ENCODE data around the gene SEMA3E. TPM values are rescaled to one million over a fixed set of nuclear protein-coding genes. Genes with fewer than 3 reads are reported as not detected.

Gene SEMA3E
- total and polyA plus RNA-seq, 10 of the 15 experiments (the other 5 are each of a cell fraction or from before 2014, with no cell fraction given): 0.08 to 2.0 (median 0.82) TPM

- TF ChIP-seq, protein P1, sequence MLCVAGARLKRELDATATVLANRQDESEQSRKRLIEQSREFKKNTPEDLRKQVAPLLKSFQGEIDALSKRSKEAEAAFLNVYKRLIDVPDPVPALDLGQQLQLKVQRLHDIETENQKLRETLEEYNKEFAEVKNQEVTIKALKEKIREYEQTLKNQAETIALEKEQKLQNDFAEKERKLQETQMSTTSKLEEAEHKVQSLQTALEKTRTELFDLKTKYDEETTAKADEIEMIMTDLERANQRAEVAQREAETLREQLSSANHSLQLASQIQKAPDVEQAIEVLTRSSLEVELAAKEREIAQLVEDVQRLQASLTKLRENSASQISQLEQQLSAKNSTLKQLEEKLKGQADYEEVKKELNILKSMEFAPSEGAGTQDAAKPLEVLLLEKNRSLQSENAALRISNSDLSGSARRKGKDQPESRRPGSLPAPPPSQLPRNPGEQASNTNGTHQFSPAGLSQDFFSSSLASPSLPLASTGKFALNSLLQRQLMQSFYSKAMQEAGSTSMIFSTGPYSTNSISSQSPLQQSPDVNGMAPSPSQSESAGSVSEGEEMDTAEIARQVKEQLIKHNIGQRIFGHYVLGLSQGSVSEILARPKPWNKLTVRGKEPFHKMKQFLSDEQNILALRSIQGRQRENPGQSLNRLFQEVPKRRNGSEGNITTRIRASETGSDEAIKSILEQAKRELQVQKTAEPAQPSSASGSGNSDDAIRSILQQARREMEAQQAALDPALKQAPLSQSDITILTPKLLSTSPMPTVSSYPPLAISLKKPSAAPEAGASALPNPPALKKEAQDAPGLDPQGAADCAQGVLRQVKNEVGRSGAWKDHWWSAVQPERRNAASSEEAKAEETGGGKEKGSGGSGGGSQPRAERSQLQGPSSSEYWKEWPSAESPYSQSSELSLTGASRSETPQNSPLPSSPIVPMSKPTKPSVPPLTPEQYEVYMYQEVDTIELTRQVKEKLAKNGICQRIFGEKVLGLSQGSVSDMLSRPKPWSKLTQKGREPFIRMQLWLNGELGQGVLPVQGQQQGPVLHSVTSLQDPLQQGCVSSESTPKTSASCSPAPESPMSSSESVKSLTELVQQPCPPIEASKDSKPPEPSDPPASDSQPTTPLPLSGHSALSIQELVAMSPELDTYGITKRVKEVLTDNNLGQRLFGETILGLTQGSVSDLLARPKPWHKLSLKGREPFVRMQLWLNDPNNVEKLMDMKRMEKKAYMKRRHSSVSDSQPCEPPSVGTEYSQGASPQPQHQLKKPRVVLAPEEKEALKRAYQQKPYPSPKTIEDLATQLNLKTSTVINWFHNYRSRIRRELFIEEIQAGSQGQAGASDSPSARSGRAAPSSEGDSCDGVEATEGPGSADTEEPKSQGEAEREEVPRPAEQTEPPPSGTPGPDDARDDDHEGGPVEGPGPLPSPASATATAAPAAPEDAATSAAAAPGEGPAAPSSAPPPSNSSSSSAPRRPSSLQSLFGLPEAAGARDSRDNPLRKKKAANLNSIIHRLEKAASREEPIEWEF (IDR thresholded peaks at IDR 0.05; ENCODE audit: insufficient replicate concordance, low read depth, low read length): no peak
- TF ChIP-seq SP1 (IDR thresholded peaks at IDR 0.05; ENCODE audit: low read depth, low read length) (no peak), RFX5 (IDR thresholded peaks at IDR 0.05; ENCODE audit: low read depth, low read length) (no peak), IRF4 (IDR thresholded peaks at IDR 0.05; ENCODE audit: low read depth, low read length) (no peak), MTA3 (IDR thresholded peaks at IDR 0.05; ENCODE audit: borderline replicate concordance, low read length) (no peak), DPF2 (IDR thresholded peaks at IDR 0.05) (no peak)
These were observed 38.2 kb downstream of the SEMA3E start (continued) for GRCh38 chr7:83610649-83611304.

- SMC1A ChIA-PET (ENCODE audit: uncharacterized antibody, unreplicated experiment): no interaction called here
- no peak overlapping the region for H3K4me2 ChIP-seq (ENCODE audit: control insufficient read depth, insufficient read depth)
- H4K20me1 ChIP-seq (ENCODE audit: control insufficient read depth, insufficient read depth): no peaks in the 10 kb centered on the region
- WGBS (ENCODE audit: insufficient coverage, insufficient replicate concordance, low lambda C conversion rate, missing lambda C conversion rate): 17% methylated on average over 3 of the region's 3 CpGs
- DNase-seq (ENCODE audit: low read depth, low spot score): no peak
- no peak overlapping the region for H3K9ac ChIP-seq (ENCODE audit: control insufficient read depth, insufficient read depth, low read length)
- RAD21 ChIA-PET (ENCODE audit: unreplicated experiment): no interaction called here
- POLR2A ChIA-PET: no interaction called here
- no peak for ATAC-seq
- BruUV-seq (replicated peaks): no TSS peak
- no peaks in the 10 kb centered on the region for H3K4me1 ChIP-seq (ENCODE audit: control insufficient read depth, insufficient read depth, low read length)
- H3K79me2 ChIP-seq (ENCODE audit: control insufficient read depth, insufficient read depth, low read length): no peaks in the 10 kb centered on the region
- intact Hi-C loops (cut with micrococcal nuclease; ENCODE audit: unreplicated experiment): no loop called here
- FAIRE-seq: no peak
- no peak overlapping the region for H2AFZ ChIP-seq (ENCODE audit: control insufficient read depth, low read depth, low read length)
- H3K36me3 ChIP-seq (ENCODE audit: control insufficient read depth in 2 of 2, insufficient read depth in 2 of 2, low read length in 1 of 2): no peaks in the 10 kb centered on the region
- no peaks in the 10 kb centered on the region for H3K9me3 ChIP-seq (replicated peaks; ENCODE audit: control insufficient read depth, insufficient read depth, low read length)
- in situ Hi-C loops (cut with MboI): no loop called here
- H3K4me3 ChIP-seq: no peak overlapping the region
- CTCF ChIA-PET: no interaction called here
- no peaks in the 10 kb centered on the region for H3K27me3 ChIP-seq (replicated peaks in 1 of 2; ENCODE audit: control insufficient read depth in 2 of 2, insufficient read depth in 2 of 2, low read length in 1 of 2)
- H3K27ac ChIP-seq (ENCODE audit: control insufficient read depth, insufficient read depth): no peak overlapping the region
- TF ChIP-seq, protein P2, sequence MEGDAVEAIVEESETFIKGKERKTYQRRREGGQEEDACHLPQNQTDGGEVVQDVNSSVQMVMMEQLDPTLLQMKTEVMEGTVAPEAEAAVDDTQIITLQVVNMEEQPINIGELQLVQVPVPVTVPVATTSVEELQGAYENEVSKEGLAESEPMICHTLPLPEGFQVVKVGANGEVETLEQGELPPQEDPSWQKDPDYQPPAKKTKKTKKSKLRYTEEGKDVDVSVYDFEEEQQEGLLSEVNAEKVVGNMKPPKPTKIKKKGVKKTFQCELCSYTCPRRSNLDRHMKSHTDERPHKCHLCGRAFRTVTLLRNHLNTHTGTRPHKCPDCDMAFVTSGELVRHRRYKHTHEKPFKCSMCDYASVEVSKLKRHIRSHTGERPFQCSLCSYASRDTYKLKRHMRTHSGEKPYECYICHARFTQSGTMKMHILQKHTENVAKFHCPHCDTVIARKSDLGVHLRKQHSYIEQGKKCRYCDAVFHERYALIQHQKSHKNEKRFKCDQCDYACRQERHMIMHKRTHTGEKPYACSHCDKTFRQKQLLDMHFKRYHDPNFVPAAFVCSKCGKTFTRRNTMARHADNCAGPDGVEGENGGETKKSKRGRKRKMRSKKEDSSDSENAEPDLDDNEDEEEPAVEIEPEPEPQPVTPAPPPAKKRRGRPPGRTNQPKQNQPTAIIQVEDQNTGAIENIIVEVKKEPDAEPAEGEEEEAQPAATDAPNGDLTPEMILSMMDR (IDR thresholded peaks at IDR 0.05 in 2 of 3, conservative IDR thresholded peaks at IDR 0.05 in 1 of 3; ENCODE audit: control insufficient read depth in 2 of 3, extremely low read depth in 1 of 3, insufficient read depth in 1 of 3, low read depth in 3 of 3, low read length in 3 of 3): no peak
- no peak for TF ChIP-seq BCLAF1 (IDR thresholded peaks at IDR 0.05)
- no peak for TF ChIP-seq SREBF2 (IDR thresholded peaks at IDR 0.05; ENCODE audit: low read length)
- no peak for TF ChIP-seq RAD21 (IDR thresholded peaks at IDR 0.05; ENCODE audit: insufficient read depth, low read depth, low read length)
- no peak for TF ChIP-seq ATF2 (IDR thresholded peaks at IDR 0.05; ENCODE audit: low read length)
These were observed 40.2 kb downstream of the SEMA3E start for GRCh38 chr7:83608716-83609115.

All from GM12878 (cell line).